Pons (tissue), 1 donor: ENCODE results near the gene MBD4.
A peak's percentile ranks its signal among the peaks of the same experiment; 100 is the strongest.
"Not testable (repeated sequence)": the region's sequence is repeated elsewhere in the genome, so short reads cannot be mapped to it uniquely, and the experiment has no call there.

Experiments
- DNase-seq: peaks from one replicate; pipeline ENCODE4 v3.0.0-alpha.2; 2016; ENCODE audit warnings: low spot score

MBD4 gene

DNA sequence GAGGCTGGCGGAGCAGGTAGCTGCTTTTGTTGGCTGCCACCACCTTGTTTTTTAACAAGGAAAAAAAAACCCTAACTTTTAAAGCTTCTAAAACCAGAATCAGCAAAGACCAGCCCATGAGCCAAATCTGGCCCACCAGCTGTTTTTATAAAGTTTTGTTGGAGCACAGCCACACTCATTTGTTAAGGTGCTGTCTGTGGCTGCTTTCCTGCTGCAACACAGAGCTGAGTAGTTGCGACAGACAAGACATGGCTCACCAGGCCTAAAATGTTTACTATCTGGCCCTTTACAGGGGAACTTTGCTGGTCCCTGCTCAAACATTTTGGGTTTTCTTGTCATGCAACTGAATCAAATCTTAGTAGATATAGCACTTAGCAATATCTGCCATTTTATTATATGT is 30.2 kb downstream of the MBD4 start:
- DNase-seq: no peak

DNA sequence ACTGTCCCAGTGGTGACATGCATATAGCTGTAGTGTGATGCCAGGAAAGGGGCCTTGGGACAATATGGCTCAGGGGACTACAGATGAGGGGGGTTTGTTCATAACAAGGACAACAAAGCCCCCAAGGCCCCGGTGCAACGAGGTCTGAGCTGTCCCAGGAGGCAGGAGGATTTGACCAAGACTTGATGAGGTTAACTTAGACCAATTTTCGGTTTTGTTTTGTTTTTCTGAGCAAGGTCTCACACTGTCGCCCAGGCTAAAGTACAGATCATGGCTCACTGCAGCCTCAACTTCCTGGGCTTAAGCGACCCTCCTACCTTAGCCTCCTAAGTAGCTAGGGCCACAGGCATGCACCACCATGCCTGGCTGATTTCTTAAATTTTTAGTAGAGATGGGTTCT is 35.1 kb downstream of the MBD4 start:
- no peak for DNase-seq

DNA sequence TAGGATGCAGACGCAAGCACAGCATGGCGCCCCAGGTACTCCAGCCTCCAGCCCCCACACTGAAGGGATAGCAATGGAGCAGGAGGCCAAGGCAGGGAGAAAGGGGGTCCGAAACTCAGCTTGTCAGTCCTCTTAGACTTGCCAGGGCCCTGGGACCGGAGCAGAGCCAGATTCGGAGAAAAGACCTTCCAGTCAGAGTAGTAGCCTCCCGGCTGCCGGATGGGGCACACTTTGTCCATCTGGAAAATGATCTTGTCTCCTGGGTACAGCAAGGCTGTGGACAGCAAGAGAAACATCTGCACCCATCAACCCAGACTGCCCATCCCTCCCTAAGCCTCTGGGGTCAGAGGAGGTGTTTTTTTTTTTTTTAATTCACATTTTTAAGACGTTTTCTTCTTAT is 35.6 kb downstream of the MBD4 start:
- no peak for DNase-seq

DNA sequence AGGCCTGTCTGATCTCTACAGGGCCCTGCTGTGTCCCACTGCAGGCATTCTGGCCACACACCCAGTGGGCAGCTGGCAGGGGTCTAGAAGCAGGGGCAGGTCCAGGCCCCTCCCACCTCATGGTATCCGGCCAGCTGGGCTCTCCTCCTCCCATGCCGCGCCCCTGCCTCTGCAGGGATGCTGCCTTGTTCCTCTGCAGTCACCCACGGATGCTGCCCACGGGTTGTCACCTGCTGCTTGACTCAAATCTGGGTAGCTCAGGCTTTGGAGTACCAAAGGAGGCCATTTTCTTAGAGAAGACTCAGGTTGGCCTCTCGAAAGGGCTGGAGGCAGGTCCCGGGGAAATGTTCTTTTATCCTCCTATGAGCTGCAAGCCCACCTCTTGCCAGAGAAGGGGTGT is 36.3 kb downstream of the MBD4 start:
- no peak for DNase-seq

DNA sequence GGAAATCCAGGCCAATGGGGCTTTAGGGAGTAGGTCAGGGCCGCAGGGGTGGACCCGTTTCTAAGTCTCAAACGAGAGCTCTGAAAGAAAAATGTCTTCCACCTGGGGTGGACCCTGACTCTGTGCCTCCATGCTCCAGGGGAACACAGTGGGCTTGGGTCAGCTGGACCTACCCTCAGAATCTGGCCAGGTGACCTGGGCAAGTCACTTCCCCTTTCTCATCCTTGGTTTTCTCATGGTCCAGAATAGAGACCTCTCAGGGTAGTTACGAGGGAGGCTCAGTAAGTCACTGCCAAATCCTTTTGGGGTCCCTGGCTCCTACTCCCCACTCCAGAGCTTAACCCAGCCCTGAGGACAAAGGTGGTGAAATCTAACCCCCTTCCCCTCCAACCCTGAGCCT is 37.1 kb downstream of the MBD4 start:
- DNase-seq: no peak

DNA sequence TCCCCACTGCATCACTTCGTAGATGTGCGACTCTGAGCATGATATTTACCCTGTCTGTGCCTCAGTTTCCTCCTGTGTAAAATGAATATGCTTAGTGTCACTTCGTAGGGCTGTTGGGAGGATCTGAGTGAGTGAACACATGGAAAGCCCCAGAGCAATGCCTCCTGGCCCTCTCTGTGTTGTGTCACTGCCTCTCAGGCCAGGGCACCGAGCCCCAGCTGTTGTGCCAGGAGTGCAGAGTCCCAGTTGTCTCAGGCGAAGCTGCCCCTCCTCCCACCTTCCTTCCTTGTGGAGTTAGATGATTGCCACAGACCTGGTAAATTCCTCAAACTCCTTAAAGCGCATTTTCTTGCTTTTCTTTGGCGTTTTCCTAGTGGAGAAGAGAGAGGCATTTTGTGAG is 37.5 kb downstream of the MBD4 start:
- DNase-seq: no peak

DNA sequence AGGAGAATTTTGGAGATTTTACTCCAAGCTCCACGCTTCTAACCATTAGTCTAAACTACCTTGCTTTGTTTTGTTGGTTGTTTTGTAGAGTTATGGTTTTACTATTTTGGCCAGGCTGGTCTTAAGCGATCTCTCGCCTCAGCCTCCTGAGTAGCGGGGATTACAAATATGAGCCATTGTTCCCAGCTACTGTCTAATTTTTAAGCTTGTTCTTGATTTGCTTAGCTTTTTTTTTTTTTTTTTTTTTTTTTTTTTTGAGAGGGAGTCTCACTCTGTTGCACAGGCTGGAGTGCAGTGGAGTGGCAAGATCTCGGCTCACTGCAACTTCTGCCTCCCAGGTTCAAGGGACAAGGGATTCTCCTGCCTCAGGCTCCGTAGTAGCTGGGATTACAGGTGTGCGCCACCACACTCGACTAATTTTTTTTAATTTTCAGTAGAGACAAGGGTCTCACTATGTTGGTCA is 39.8 kb downstream of the MBD4 start:
- no peak for DNase-seq

DNA sequence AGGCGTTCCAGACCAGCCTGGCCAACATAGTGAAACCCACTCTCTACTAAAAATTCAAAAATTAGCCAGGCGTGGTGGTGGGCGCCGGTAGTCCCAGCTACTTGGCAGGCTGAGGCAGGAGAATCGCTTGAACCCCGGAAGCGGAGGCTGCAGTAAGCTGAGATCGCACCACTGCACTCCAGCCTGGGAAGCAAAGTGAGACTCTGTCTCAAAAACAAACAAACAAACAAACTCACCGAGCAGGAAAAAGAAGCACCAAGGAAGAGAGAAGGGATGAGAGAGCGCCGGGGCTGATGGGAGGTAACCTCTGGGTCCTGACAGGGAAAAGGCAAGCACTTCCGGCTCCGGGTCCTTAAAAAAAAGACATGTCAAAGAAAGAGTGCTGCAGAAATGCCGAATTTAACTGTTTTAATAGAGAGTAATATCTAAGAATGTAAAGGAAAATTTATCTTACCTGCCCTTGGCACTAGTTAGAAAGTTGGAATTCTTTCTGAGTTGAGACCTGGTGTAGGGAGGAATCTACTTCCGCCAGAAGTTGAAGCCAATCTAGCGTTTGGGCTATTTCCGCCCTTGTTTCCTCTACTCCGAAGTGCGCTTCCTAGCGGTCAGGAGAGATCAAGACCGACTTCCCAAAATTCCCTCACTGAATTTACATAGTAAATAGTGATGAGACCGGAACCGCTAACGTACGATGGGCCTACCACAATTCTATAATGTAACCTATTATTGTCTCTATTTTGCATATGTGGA is 40.4 kb downstream of the MBD4 start:
- peak; percentile 99 for DNase-seq

DNA sequence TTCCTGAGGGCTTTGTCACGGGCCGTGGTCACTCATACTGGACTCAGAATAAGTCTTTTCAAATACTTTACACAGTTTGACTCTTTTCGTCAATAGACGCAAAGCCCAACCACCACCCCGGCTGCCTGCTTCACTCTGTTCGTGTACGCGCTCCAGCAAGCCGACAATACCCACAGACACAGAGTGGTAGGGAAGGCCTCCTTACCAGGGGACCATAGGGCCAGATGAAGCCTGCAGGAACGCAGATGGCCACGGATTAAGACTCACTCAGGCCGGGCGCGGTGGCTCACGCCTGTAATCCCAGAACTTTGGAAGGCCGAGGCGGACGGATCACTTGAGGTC is 41.0 kb downstream of the MBD4 start:
- no peak for DNase-seq

DNA sequence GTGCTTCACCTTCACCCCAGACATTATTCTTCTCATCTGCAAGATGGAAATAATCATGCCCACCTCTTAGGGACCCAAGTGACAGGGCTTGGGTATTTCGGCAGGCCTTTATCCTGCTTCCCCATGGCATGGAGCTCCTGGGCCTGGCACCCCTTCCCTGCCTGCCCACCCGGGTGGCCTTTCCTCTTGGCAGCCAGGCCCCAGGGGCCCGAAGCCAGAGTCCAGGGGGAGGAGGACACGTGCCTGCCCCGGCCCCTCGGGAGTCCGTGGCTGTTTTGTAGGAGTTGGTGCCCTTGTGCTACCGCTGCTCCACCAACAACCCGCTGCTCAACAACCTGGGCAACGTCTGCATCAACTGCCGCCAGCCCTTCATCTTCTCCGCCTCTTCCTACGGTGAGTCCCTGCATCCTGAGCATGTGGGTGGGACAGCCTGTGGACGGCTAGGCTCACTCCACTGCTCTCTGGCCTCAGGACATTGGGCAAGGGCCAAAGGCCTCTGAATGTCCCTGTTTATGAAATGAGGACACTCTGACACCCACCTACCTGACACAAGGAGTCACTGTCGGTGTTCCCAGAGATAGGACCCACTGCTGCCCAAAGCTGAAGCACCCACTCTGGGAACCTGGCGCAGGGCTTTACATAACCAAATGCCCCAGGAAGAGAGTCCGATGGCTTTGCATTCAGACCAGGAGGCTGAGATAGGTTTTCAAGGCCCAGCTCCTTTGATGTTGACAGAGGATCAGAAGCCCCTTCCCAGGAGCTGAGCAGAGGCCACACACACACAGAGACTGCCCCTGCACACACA is 45.8 kb downstream of the MBD4 start:
- not testable (repeated sequence) for DNase-seq

DNA sequence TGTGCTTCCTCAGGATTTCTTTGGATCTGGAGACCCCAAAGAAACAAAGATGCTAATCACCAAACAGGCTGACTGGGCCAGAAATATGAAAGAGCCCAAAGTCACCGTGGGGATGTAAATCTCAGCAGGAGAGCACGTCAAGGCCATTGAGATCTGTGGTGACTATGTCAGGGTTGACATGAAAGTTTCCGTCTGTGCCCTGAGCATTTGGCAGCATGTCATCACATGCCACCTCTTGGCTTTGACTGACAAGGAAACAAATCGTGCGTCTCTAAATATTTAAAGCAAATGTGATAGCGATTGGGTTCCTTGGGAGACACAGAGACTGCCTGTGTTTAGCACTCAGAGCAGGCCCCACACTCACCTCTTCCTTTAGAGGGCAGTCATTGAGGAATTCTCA is 46.5 kb downstream of the MBD4 start:
- no peak for DNase-seq

DNA sequence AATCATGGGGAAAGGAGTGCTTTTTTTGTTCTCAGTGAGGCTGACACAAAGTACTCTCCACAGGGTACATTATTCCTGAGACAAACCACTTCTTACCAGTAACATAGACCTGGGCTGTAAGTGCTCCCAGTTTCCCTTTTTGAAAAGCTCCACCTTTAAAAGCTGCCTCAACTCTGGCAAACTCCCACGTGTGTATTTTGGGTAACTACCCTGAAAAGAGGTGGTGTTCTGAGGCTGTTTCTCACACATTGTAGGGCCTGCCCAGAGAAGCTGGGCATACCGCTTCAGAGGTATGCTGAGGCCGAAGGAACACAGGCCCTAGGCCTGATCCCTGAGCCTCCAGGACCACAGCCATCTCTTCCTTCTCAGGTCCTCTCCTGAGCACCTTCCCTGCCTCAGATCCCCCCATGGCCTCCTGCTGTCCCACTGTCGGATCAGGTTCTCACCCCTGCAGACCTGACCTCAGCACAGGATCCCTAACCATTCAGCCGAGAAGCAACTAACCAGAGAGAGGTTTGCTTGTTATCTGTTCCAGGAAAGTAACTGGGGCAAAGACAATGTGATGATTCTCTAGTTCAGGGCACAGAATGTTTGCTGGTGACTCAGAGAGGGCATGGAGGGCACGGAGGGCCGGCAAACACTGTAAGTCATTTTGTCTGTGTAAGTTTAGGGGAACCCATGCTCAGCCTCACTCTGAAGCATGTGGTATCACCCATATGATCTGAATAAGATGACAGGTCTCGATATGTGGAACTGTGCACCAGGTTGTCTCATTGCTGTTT is 47.5 kb downstream of the MBD4 start:
- not testable (repeated sequence) for DNase-seq

DNA sequence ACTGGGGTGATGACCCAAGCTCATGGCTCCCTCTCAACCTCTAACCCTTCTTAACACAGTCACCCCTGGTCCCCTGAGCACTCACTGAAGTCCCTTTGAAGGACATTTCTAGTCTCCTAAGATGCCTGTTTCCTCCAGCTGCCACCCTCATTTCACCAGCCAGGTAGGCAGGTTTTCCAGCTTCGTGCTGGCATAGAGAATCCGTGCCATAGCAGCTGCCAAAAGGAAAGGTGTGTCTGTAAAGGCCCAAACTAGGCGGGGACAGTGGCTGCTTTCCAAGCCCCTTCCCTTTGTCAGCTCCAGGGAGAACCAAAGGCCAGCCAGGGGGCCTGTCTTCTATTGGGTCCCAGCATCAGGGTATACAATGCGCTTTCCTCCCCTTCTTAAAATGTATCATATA is 48.2 kb downstream of the MBD4 start:
- DNase-seq: not testable (repeated sequence)

DNA sequence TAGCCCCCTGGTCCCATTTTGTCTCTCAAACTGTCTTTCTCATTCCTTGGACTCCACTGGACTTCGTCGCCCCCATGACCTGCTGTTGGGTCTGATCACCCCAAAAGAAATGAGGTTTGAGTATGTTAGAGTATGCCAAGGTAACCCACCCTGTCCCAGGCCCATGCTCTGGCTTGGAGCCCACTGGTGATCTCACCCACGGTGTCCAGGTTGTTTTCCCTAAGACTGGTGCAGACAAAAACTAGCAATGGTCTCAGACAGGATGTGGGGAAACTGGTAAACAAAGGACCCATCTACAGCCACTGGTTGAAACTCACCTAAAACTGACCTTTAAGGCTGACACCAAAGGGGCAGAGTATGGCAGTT is 50.2 kb downstream of the MBD4 start:
- DNase-seq: no peak

DNA sequence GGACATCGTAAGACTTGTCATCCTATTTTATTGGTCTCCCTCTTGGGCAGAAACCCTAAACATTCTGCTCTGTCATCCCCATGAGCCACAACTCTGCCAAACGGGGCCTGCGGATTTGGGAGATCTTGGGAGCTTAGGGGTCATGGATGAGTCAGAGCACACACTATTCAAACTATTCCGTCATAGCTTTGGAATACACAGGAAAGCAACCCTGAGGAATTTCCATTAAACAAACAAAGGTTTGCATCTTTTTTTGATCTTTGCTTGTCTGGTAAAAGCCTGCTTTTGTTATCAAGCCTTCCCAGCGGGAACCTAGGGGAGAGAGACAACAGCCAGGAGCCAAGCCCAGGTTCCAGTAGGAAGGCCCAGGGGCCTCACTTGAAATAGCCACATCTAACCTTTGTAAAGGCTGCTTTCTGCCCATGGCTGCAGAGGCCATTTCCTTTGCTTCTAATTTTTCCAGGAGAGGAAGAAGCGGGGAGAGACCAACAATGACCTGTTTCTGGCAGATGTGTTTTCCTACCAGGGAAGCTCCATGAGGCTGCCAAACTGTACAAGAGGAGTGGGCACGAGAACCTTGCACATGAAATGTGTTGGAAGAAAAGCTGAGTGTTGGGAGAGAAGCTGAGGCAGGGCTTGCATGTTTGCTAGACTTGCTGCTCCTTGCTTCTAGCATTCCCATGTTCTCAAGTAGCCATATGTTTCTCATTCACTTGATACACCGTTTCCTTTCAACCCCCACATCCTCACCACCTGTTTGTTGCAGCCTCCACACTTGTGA is 50.8 kb downstream of the MBD4 start:
- not testable (repeated sequence) for DNase-seq

DNA sequence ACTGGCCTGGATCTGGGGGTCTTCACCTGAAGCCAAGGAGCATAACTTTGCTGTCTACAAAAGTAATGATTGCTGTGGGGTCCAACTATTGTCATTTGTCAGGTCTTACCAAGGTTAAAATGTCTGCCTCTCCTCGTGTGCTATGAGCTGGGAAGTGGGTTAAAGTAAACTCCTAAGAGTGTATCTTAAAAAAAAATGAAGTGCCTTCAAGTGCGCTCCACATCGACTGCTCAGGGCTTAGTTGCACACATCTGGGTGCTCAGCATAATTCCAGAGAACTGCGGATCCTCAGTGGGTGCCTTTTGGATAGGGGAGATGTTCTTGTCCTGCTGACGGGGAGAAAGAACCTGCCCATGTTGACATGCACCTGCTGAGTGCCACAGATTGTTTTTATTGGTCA is 52.3 kb downstream of the MBD4 start:
- DNase-seq: no peak

DNA sequence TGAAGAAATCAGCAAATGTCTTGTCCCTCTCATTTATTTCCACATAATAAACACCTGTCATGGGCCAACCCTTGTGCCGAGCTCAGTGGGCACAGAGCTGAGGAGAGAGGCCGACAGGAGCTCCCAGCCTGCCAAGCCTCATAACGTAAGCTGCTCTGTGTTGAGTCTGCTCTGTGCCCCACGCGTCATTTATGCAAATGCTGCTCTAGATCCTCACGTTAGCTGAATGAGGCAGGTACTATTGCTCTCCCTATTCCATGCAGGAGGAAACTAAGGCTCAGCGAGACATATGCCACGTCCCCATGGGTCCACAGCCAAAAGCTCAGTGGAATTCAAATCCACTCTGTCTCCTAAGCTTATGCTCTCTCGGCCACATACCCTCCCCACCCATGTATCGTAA is 52.8 kb downstream of the MBD4 start:
- no peak for DNase-seq

DNA sequence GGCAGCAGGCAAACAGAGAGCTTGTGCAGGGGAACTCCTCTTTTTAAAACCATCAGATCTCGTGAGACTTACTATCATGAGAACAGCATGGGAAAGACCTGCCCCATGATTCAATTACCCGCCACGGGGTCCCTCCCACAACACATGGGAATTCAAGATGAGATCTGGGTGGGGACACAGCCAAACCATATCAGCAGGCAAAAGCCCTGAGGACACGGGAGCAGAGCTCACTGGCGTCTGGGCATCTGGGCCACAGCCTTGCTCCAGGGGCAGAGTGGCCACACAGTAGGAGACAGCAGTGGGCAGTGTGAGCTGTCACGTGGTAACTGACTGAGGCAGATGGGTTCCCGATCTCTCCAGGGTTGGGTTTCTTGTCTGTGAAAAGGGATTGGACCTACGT is 54.2 kb downstream of the MBD4 start:
- not testable (repeated sequence) for DNase-seq

DNA sequence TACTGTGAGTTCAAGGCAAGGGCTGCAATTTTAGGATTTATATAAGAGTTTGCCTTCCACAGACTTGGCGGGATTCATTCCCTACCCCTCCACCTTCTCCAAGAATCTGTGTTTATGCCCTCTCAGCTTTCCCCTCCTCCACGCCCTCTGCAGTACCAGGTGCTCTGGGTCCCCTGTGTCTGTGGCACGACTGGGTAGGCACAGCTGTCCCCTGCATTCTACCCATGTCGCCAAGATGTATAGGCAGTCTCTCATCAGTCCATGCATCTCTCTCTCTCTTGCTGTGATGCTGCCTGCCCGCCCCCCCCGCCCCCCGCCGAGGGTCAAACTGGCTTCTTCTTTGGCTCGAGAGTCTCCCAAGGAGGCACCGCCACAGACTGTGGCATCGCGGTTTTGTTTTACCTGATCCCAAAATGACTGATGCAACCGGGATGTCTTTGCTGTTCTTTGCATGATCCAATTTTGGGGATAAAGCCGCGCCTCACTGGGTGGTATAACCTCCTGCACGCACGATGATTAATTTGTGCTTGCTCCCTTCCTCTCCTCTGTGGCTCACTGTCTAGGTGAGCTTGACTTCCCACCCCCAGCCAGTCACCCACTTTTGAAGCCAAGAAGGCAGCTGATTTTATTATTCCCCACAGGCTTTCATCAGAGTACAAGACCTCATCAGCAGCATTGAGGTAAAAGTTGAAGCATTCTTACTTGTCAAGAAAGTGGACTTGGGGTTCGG is 55.0 kb downstream of the MBD4 start:
- DNase-seq: no peak

DNA sequence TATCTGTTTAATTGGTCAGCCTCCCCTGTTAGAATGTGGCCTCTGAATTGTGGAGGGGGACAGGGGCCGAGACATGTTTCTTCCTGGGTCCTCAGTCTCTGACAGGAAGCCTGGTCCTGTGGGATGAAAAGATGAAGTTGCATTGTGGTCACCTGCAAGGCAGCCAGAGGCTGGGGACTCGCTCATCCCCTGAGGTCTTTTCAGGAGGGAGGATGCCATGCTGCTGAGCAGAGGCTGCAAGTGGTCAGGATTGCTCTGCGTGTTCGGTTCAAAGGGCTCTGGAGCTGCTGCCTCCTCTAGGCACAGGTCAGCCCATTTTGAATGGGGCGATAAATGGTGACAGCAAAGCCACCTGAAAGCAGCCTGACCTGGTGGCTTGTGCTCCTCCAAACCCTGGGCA is 55.6 kb downstream of the MBD4 start:
- DNase-seq: not testable (repeated sequence)

DNA sequence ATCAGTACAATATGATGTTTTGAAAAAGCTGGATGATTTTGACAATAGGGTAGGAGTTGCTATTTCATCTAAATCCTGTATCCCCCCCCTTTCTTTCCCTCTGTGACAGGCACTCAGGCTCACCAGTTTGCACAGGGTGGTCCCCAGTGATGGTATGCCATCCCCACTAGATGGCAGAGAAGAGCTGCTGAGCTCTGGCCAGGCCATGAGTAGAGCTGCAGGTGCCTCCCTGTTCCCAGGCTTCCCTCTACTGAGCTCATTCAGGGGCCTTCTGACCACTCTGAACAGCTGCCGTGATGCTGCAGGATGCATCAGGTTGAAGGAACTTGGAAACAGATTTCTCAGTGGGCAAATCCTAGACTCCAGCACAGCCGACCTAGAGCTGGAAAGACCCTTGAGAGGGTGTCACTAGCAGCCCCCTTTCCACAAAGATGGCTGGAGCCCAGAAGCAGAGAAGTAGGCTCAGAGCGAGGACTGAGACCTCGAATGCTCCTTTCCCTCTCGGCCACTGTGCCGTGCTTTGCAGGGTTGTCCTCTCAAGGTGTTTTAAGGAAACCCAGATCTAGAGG is 56.4 kb downstream of the MBD4 start:
- peak; percentile 66 for DNase-seq
